Thoracic aorta (tissue), 2 donors: Measurements from ENCODE around the gene STXBP3. TPM values are rescaled to one million over a fixed set of nuclear protein-coding genes. Genes with fewer than 3 reads are reported as not detected.

ENCODE experiments used
- ATAC-seq: fragments of 150-250 bp; one replicate; pipeline ENCODE4 v1.8.0; 2017; ENCODE audit warnings: low read depth; ENCODE audit not compliant: insufficient number of reproducible peaks, low FRiP score
- DNase-seq: peaks from one replicate; pipeline ENCODE4 v3.0.0-alpha.2; 2020; ENCODE audit warnings: low spot score
- H3K27ac ChIP-seq, 2 donors: fragments of 200-600 bp; sonication (generic); 1 replicate in 1 of 2; 2 replicates in 1 of 2; pipeline ENCODE4 v1.5.1; 2016; ENCODE audit warnings: mild to moderate bottlenecking in 2 of 2, moderate library complexity in 2 of 2
- H3K27me3 ChIP-seq: fragments of 200-600 bp; sonication (generic); replicated peaks from 2 replicates; pipeline ENCODE4 v1.6.0; 2016; ENCODE audit warnings: mild to moderate bottlenecking; ENCODE audit not compliant: insufficient read depth
- H3K36me3 ChIP-seq: fragments of 200-600 bp; sonication (generic); one replicate; pipeline ENCODE4 v1.5.1; 2016
- H3K4me1 ChIP-seq, 2 donors: fragments of 200-600 bp; sonication (generic); 1 replicate in 1 of 2; 2 replicates in 1 of 2; pipeline versions ENCODE4 v1.5.1 to v1.6.0; 2016; ENCODE audit warnings: low read depth in 2 of 2, mild to moderate bottlenecking in 1 of 2; ENCODE audit not compliant: control insufficient read depth in 1 of 2
- H3K4me3 ChIP-seq: fragments of 200-600 bp; sonication (generic); 2 replicates; pipeline ENCODE4 v1.5.1; 2016; ENCODE audit warnings: mild to moderate bottlenecking
- H3K9me3 ChIP-seq: fragments of 200-600 bp; sonication (generic); 2 replicates; pipeline ENCODE4 v1.5.1; 2016
- CTCF ChIP-seq: fragments of 200-600 bp; sonication (generic); IDR thresholded peaks from one replicate; pipeline ENCODE4 v1.5.1; 2019; ENCODE audit warnings: antibody characterized with exemption
- total RNA-seq, 2 donors: library from RNA; depleted of rRNA; stranded (reverse); fragments of >200 nt; gene quantifications; one replicate each; pipeline versions ENCODE4 v1.1.0 to v1.2.3, GENCODE V29; 2016

The STXBP3 gene
- total RNA-seq, 2 donors from 2014 or later = 70.8 to 142 TPM

DNA sequence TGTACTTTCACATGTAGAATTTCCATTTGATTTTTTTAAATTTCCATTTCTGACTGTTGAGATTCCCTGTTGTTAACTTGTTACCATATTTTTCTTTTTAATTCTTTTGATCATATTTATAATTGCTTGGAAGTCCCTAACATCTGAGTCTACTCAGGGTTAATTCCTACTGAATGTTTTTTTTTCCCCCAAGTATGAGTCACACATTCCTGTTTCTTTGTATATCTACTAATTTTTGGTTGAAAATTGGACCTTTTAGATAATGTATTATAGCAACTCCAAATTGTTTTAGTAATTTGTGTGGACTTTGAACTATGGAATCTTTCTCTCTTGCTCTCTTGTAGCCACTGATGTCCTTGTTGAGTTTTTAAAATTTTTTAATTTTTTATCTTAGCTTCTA is 54.6 kb downstream of the STXBP3 start:
- Histone ChIP-seq H3K9me3 (no peaks in the 10 kb centered on the region), H3K4me3 (no peak overlapping the region), H3K27ac (no peak overlapping the region), H3K36me3 (peaks cover 16% of the 10 kb centered on the region), H3K4me1 (no peaks in the 10 kb centered on the region), H3K27me3 (no peaks in the 10 kb centered on the region)
- ATAC-seq = no peak
- DNase-seq = no peak
- no peak for TF ChIP-seq CTCF

DNA sequence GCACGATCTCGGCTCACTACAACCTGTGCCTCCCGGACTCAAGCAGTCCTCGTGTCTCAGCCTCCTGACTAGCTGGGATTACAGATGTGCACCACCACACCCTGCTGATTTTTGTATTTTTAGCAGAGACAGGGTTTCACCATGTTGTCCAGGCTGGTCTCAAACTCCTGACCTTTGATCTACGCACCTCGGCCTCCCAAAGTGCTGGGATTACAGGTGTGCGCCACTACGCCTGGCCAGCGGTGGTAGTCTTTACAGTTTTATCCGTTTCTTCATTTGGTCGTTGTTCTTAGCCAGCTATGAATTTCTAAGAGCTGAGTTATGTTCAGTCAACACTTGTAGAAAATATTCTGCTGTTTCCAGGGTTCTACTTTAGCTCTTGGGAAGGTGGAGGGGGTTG is 57.1 kb downstream of the STXBP3 start:
- no peaks in the 10 kb centered on the region for H3K9me3 ChIP-seq
- no peak for TF ChIP-seq CTCF
- no peaks in the 10 kb centered on the region for H3K27me3 ChIP-seq
- ATAC-seq (no peak), DNase-seq (no peak)
- no peak overlapping the region for H3K4me3 ChIP-seq
- H3K4me1 ChIP-seq = no peaks in the 10 kb centered on the region
- no peak overlapping the region for H3K27ac ChIP-seq
- peaks cover 12% of the 10 kb centered on the region for H3K36me3 ChIP-seq

DNA sequence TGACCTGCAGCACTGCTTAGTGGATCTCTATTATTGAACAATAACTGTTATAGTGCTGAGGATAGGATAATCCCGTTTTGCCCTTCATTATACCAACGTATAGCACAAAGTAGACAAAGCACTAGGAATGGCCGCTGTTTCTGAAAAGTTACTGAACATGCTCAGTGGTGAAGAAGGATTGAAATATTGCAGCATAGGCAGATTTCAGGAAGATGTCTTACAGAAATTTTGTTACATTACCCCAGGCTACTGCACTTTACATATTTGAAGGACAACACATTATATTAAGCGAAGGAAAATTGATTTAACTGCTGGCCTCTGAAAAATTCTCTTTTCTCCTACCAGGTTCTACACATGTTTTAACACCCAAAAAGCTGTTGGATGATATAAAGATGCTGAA is 62.0 kb downstream of the STXBP3 start:
- Histone ChIP-seq H3K27ac (no peak overlapping the region), H3K4me3 (no peak overlapping the region), H3K27me3 (no peaks in the 10 kb centered on the region), H3K9me3 (no peaks in the 10 kb centered on the region), H3K36me3 (peaks cover 6% of the 10 kb centered on the region), H3K4me1 (no peaks in the 10 kb centered on the region)
- DNase-seq (no peak), ATAC-seq (no peak)
- TF ChIP-seq CTCF = no peak

- H3K27me3 ChIP-seq = no peaks in the 10 kb centered on the region
- peaks cover 14 to 23% of the 10 kb centered on the region in 2 donors for H3K4me1 ChIP-seq
- TF ChIP-seq CTCF = no peak
- no peaks in the 10 kb centered on the region for H3K36me3 ChIP-seq
- H3K4me3 ChIP-seq = no peak overlapping the region
- DNase-seq = no peak
- no peaks in the 10 kb centered on the region for H3K9me3 ChIP-seq
- no peak overlapping the region for H3K27ac ChIP-seq
- ATAC-seq = no peak
These were observed 65.1 kb downstream of the STXBP3 start for GRCh38 chr1:108811611-108812010.

DNA sequence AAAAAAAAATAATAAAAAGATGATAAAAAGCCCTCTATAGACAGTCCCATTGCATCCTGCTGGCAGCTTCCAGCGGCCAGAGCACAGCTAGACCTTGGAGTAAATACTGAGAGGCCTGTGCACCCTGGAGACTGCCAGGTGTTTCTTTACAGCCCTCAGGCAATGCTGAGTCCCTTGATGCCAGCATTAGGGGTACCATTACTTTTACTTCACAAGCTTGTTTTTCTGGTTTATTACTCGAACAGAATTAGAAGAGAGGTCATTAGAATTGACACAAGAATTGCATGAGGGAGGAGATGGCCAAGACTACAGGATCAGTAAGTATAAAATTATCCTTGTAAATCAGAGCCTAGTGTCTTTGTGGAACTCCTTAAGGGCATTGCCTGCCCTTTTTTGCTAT is 66.9 kb downstream of the STXBP3 start:
- Histone ChIP-seq H3K4me3 (no peak overlapping the region), H3K27ac (no peak overlapping the region), H3K9me3 (no peaks in the 10 kb centered on the region), H3K4me1 (peaks cover 18 to 30% of the 10 kb centered on the region in 2 donors), H3K27me3 (no peaks in the 10 kb centered on the region), H3K36me3 (no peaks in the 10 kb centered on the region)
- no peak for DNase-seq
- no peak for TF ChIP-seq CTCF
- no peak for ATAC-seq
